AG04450 (cell line): ENCODE measurements around the gene CTSA. TPM values are rescaled to one million over a fixed set of nuclear protein-coding genes. Genes with fewer than 3 reads are reported as not detected.

ENCODE experiments used
- CTCF ChIA-PET: fragments of 300-600, 350-600 bp; formaldehyde crosslinking; extraction: SDS; loops from one replicate; lab custom pipeline; 2022; ENCODE audit warnings: antibody characterized with exemption, inconsistent platforms; lab: Charles Lee
- POLR2A ChIA-PET: fragments of 350-600 bp; formaldehyde crosslinking; extraction: SDS; loops from one replicate; lab custom pipeline; 2021; ENCODE audit warnings: antibody characterized with exemption, inconsistent platforms; lab: Yijun Ruan, JAX
- DNase-seq: peaks from one replicate; pipeline ENCODE4 v3.0.0-alpha.2; 2011; ENCODE audit warnings: low read depth, low spot score
- H3K27ac ChIP-seq: one replicate; pipeline ENCODE4 v1.5.1; 2012; ENCODE audit warnings: low read depth, low read length, control low read depth
- H3K27me3 ChIP-seq: one replicate; pipeline ENCODE4 v1.6.0; 2012; ENCODE audit warnings: low read length; ENCODE audit not compliant: control insufficient read depth, insufficient read depth
- H3K4me3 ChIP-seq: 2 replicates; pipeline ENCODE4 v1.5.1; 2011; ENCODE audit warnings: mild to moderate bottlenecking, low read depth, low read length, control low read depth
- H3K9me3 ChIP-seq: 2 replicates; pipeline ENCODE4 v1.5.1; 2012; ENCODE audit warnings: low read length; ENCODE audit not compliant: control insufficient read depth, insufficient read depth
- CTCF ChIP-seq: IDR thresholded peaks from 2 replicates; pipeline ENCODE4 v1.5.1; 2011; ENCODE audit warnings: low read depth, low read length, control low read depth, inconsistent platforms
- polyA plus RNA-seq: library from polyadenylated mRNA; depleted of rRNA; stranded (reverse); fragments of >200 nt; gene quantifications from 2 replicates; pipeline ENCODE4 v1.2.3, GENCODE V29; 2011

The CTSA gene
- polyA plus RNA-seq, 1 experiment: 234 TPM

GRCh38 chr20:45905505-45906079, 14.5 kb downstream of the CTSA start:
- TF ChIP-seq CTCF: no peak
- ChIA-PET CTCF (interaction anchor here (1.2 to 1.5 kb wide), 2 partner anchors 16 to 82 kb away, joined by 3 to 6 read pairs; no protein-coding TSS in a partner anchor), POLR2A (interaction anchor here (1.2 to 2.9 kb wide), 4 partner anchors 13 to 29 kb away, joined by 3 to 20 read pairs (median 8); partner anchors contain the start of genes CTSA, NEURL2 and PCIF1)
- no peak overlapping the region for H3K4me3 ChIP-seq
- peak overlapping the region; percentile 65 for H3K27ac ChIP-seq
- H3K9me3 ChIP-seq: no peaks in the 10 kb centered on the region; the same call in 1 of the 2 replicates
- no peaks in the 10 kb centered on the region for H3K27me3 ChIP-seq
- no peak for DNase-seq

GRCh38 chr20:45907219-45907948, 16.2 kb downstream of the CTSA start:
- Histone ChIP-seq H3K27ac (no peak overlapping the region), H3K9me3 (no peaks in the 10 kb centered on the region; the same call in 1 of the 2 replicates), H3K4me3 (no peak overlapping the region), H3K27me3 (no peaks in the 10 kb centered on the region)
- CTCF ChIA-PET: interaction anchor here (1.4 kb wide), 1 partner anchor 18 kb away, joined by 3 read pairs; no protein-coding TSS in a partner anchor
- DNase-seq: no peak
- TF ChIP-seq CTCF: no peak
- POLR2A ChIA-PET: interaction anchor here (2.9 kb wide), 1 partner anchor 27 kb away, joined by 20 read pairs; the partner anchor contains the start of gene PCIF1

- no peak for DNase-seq
- Histone ChIP-seq H3K4me3 (no peak overlapping the region), H3K9me3 (no peaks in the 10 kb centered on the region; the same call in 1 of the 2 replicates), H3K27me3 (no peaks in the 10 kb centered on the region), H3K27ac (no peak overlapping the region)
- no peak for TF ChIP-seq CTCF
- ChIA-PET CTCF (interaction anchor here (1.4 kb wide), 1 partner anchor 18 kb away, joined by 3 read pairs; no protein-coding TSS in a partner anchor), POLR2A (no interaction called here)
Observed at GRCh38 chr20:45908084-45908483, 16.9 kb downstream of the CTSA start.

- TF ChIP-seq CTCF: no peak
- DNase-seq: no peak
- Histone ChIP-seq H3K27ac (no peak overlapping the region), H3K27me3 (no peaks in the 10 kb centered on the region), H3K9me3 (no peaks in the 10 kb centered on the region; the same call in 1 of the 2 replicates), H3K4me3 (no peak overlapping the region)
- POLR2A ChIA-PET: interaction anchor here (3.6 kb wide), 2 partner anchors 19 to 25 kb away, joined by 20 to 57 read pairs; partner anchors contain the start of genes CTSA, NEURL2 and PCIF1
- CTCF ChIA-PET: interaction anchor here (0.9 to 2.1 kb wide), 3 partner anchors 16 to 61 kb away, joined by 3 to 11 read pairs (median 4); no protein-coding TSS in a partner anchor
Observed at GRCh38 chr20:45909336-45909808, 18.2 kb downstream of the CTSA start.
